GM21447 (cell line): ENCODE measurements around the gene KHDRBS2.

Experiments
- ATAC-seq: cut with Tn5 transposase; IDR thresholded peaks from one replicate; pipeline ENCODE4 v1.9.1; 2021; ENCODE audit not compliant: unreplicated experiment

Gene KHDRBS2

DNA sequence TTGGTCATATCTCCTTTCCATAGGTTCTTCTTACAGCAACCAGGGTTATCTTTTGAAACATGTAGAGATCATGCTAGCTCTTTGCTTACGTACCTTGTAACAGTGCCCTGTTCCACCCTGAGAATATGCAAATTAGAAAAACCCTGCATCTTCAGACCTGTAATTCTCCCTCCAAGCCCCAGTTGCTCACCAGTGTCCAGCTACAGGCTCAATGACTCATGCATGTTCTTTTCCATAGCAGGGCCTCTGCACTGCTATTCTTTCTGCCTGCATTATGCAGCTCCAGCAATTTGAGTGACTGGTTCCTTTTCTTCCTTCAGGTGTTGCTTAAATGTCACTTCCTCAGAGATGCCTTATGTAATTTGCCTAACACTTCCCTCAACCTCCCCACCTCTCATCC is 636.2 kb downstream of the KHDRBS2 start:
- ATAC-seq: no peak

DNA sequence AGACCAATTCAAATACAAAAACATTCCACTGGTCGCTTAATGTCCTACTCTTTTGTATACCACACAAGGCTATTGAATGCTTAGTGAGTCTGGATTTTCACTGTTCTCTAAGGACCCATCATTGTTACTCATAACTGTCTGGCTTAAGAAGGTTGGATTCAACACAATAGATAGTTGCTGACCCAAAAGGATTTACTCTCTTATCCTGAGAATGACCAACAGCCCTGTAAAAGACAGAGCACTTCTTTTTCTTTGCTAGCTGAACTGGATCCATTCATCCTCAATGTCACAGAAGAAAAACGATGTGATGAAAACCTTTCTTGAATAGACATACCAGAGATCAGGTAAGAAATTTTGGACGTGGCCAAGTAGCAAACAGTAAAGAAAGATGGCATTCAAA is 645.6 kb downstream of the KHDRBS2 start:
- no peak for ATAC-seq
